Posterior cingulate gyrus (tissue), 11 donors: ENCODE measurements around the gene DAPK1.
"Not testable (repeated sequence)": the region's sequence is repeated elsewhere in the genome, so short reads cannot be mapped to it uniquely, and the experiment has no call there.

Source experiments
- DNase-seq, 10 donors: peaks; one replicate each; pipeline versions ENCODE4 v3.0.0 to v3.0.0-alpha.2; 2020 to 2021; ENCODE audit warnings: mixed read lengths in 3 of 10
- intact Hi-C: fragments of 100-400 bp; cut with DNase I; formaldehyde crosslinking; loops from one replicate; pipeline ENCODE4 v1.15.1; 2023

The DAPK1 gene

GRCh38 chr9:87744247-87744646, 246.6 kb downstream of the DAPK1 start:
- DNase-seq, intact Hi-C loops: not testable (repeated sequence)

- no peak for DNase-seq
- intact Hi-C loops: no loop called here
Measured at GRCh38 chr9:87746186-87746585, 248.5 kb downstream of the DAPK1 start.

GRCh38 chr9:87748881-87749280, 251.2 kb downstream of the DAPK1 start:
- no peak for DNase-seq
- intact Hi-C loops: no loop called here

GRCh38 chr9:87749335-87750035, 251.8 kb downstream of the DAPK1 start:
- DNase-seq: no peak
- intact Hi-C loops: no loop called here

- intact Hi-C loops: no loop called here
- no peak for DNase-seq
Measured at GRCh38 chr9:87750726-87751125, 253.1 kb downstream of the DAPK1 start.

GRCh38 chr9:87751423-87751822, 253.8 kb downstream of the DAPK1 start:
- intact Hi-C loops: no loop called here
- no peak for DNase-seq

- intact Hi-C loops: no loop called here
- no peak for DNase-seq
Measured at GRCh38 chr9:87751868-87752267, 254.2 kb downstream of the DAPK1 start.

GRCh38 chr9:87753313-87753712, 255.6 kb downstream of the DAPK1 start:
- intact Hi-C loops: no loop called here
- no peak for DNase-seq
